Keratinocyte (primary cell): ENCODE measurements around the gene TLK1. TPM values are rescaled to one million over a fixed set of nuclear protein-coding genes. Genes with fewer than 3 reads are reported as not detected.

Source experiments
- DNase-seq: peaks from one replicate; pipeline ENCODE4 v3.0.0-alpha.2; 2011; ENCODE audit warnings: low read depth, missing footprints, low spot score
- FAIRE-seq: peaks from 2 replicates; lab custom pipeline; 2011; peaks lifted over from hg19 to GRCh38; lab: Jason Lieb, UNC
- H2AFZ ChIP-seq: 2 replicates; pipeline ENCODE4 v1.6.0; 2012; ENCODE audit warnings: low read length, control low read depth, inconsistent platforms; ENCODE audit not compliant: control insufficient read depth
- H3K27ac ChIP-seq: 2 replicates; pipeline ENCODE4 v1.5.1; 2011; ENCODE audit warnings: low read length; ENCODE audit not compliant: control insufficient read depth, insufficient read depth
- H3K27me3 ChIP-seq: 3 replicates; pipeline ENCODE4 v1.6.0; 2011; ENCODE audit warnings: low read length; ENCODE audit not compliant: control insufficient read depth, insufficient read depth; ENCODE audit errors: extremely low read depth
- H3K36me3 ChIP-seq, 2 experiments: 2 replicates in 1 of 2; 3 replicates in 1 of 2; pipeline ENCODE4 v1.5.1; 2011; ENCODE audit warnings: low read length in 2 of 2, mild to moderate bottlenecking in 1 of 2; ENCODE audit not compliant: control insufficient read depth in 2 of 2, insufficient read depth in 2 of 2; ENCODE audit errors: extremely low read depth in 1 of 2
- H3K4me1 ChIP-seq: 3 replicates; pipeline ENCODE4 v1.5.1; 2011; ENCODE audit warnings: low read length; ENCODE audit not compliant: control insufficient read depth, insufficient read depth; ENCODE audit errors: extremely low read depth
- H3K4me2 ChIP-seq: 3 replicates; pipeline ENCODE4 v1.6.0; 2011; ENCODE audit warnings: low read depth, low read length; ENCODE audit not compliant: control insufficient read depth, insufficient read depth; ENCODE audit errors: extremely low read depth
- H3K4me3 ChIP-seq, 3 experiments: fragments of 200-600 bp in 1 of 3; sonication (generic) in 1 of 3; 2 replicates in 2 of 3; 3 replicates in 1 of 3; pipeline ENCODE4 v1.5.1; 2011 to 2016; ENCODE audit warnings: low read length in 3 of 3, mild to moderate bottlenecking in 3 of 3, control low read depth in 2 of 3, inconsistent platforms in 1 of 3, low read depth in 1 of 3, mixed read lengths in 1 of 3, mixed run types in 1 of 3, moderate library complexity in 1 of 3; ENCODE audit not compliant: control insufficient read depth in 2 of 3, insufficient read depth in 2 of 3; ENCODE audit errors: extremely low read depth in 1 of 3
- H3K79me2 ChIP-seq: 2 replicates; pipeline ENCODE4 v1.6.0; 2012; ENCODE audit warnings: low read length; ENCODE audit not compliant: control insufficient read depth, insufficient read depth
- H3K9ac ChIP-seq: 3 replicates; pipeline ENCODE4 v1.6.0; 2011; ENCODE audit warnings: low read length; ENCODE audit not compliant: control insufficient read depth, insufficient read depth; ENCODE audit errors: extremely low read depth
- H3K9me1 ChIP-seq: 3 replicates; pipeline ENCODE4 v1.6.0; 2011; ENCODE audit warnings: low read length; ENCODE audit not compliant: control insufficient read depth, insufficient read depth; ENCODE audit errors: extremely low read depth
- H3K9me3 ChIP-seq: 2 replicates; pipeline ENCODE4 v1.5.1; 2012; ENCODE audit warnings: low read depth, low read length; ENCODE audit not compliant: control insufficient read depth
- H4K20me1 ChIP-seq: 3 replicates; pipeline ENCODE4 v1.6.0; 2011; ENCODE audit warnings: low read length; ENCODE audit not compliant: control insufficient read depth, insufficient read depth; ENCODE audit errors: extremely low read depth
- CTCF ChIP-seq, 3 experiments: IDR thresholded peaks in 1 of 3; conservative IDR thresholded peaks in 1 of 3; optimal IDR thresholded peaks in 1 of 3; 2 replicates in 2 of 3; 3 replicates in 1 of 3; pipeline versions ENCODE3 to v1.5.1; 2011; ENCODE audit warnings: low read length in 3 of 3, mild to moderate bottlenecking in 3 of 3, moderate library complexity in 2 of 3, control low read depth in 1 of 3, inconsistent platforms in 1 of 3; ENCODE audit not compliant: insufficient read depth in 2 of 3; ENCODE audit errors: extremely low read depth in 1 of 3
- EZH2 ChIP-seq: IDR thresholded peaks from one replicate; pipeline ENCODE4 v1.6.1; 2012; ENCODE audit warnings: inconsistent platforms, mild to moderate bottlenecking, low read length, moderate library complexity
- dilution Hi-C: fragments of 300-500 bp; cut with MboI; formaldehyde crosslinking; loops from one replicate; pipeline ENCODE4 v1.7.0; 2020; ENCODE audit warnings: low sequenced_read_pairs; ENCODE audit not compliant: extremely low pct_ligation_motif_present
- polyA plus RNA-seq, 5 experiments: library from polyadenylated mRNA; depleted of rRNA in 3 of 5; stranded (reverse) in 3 of 5; stranded (forward) in 1 of 5; unstranded in 1 of 5; fragments of >200 nt; gene quantifications; 1 replicate in 1 of 5; 2 replicates in 3 of 5; 3 replicates in 1 of 5; pipeline versions ENCODE4 v1.2.1 to v1.2.3, GENCODE V29; 2011 to 2012; ENCODE audit warnings: missing spikeins in 2 of 5, low read depth in 1 of 5, low replicate concordance in 1 of 5

The TLK1 gene
- polyA plus RNA-seq, 1 donor (not counting 4 experiments of a cell fraction or from before 2014, with no cell fraction given) = 14.7 TPM

- H3K9me1 ChIP-seq = no peaks in the 10 kb centered on the region
- no peaks in the 10 kb centered on the region for H3K9me3 ChIP-seq
- no peaks in the 10 kb centered on the region for H3K27me3 ChIP-seq
- no peaks in the 10 kb centered on the region for H4K20me1 ChIP-seq
- DNase-seq (no peak), FAIRE-seq (no peak)
- H2AFZ ChIP-seq = no peak overlapping the region
- H3K27ac ChIP-seq = no peak overlapping the region
- no peaks in the 10 kb centered on the region for H3K79me2 ChIP-seq
- H3K4me1 ChIP-seq = peaks cover 14% of the 10 kb centered on the region
- dilution Hi-C loops = no loop called here
- H3K36me3 ChIP-seq = no peaks in the 10 kb centered on the region
- TF ChIP-seq CTCF (optimal IDR thresholded peaks at IDR 0.05 in 1 of 3, IDR thresholded peaks at IDR 0.05 in 1 of 3, conservative IDR thresholded peaks at IDR 0.05 in 1 of 3; ENCODE audit: extremely low read depth in 1 of 3, insufficient read depth in 2 of 3, low read length in 3 of 3) = no peak
- no peak for TF ChIP-seq EZH2
- H3K9ac ChIP-seq = no peak overlapping the region
- H3K4me3 ChIP-seq = no peak overlapping the region
- H3K4me2 ChIP-seq = no peak overlapping the region
Observed at GRCh38 chr2:171169839-171170238, 9.1 kb upstream of the TLK1 start.

- Histone ChIP-seq H3K79me2 (no peaks in the 10 kb centered on the region), H3K4me2 (no peak overlapping the region), H3K9ac (no peak overlapping the region), H4K20me1 (no peaks in the 10 kb centered on the region), H3K27me3 (no peaks in the 10 kb centered on the region), H3K27ac (no peak overlapping the region), H3K9me1 (no peaks in the 10 kb centered on the region), H2AFZ (no peak overlapping the region), H3K9me3 (no peaks in the 10 kb centered on the region), H3K4me3 (no peak overlapping the region), H3K4me1 (peaks cover 11% of the 10 kb centered on the region), H3K36me3 (no peaks in the 10 kb centered on the region)
- dilution Hi-C loops = no loop called here
- TF ChIP-seq EZH2 = no peak
- TF ChIP-seq CTCF (optimal IDR thresholded peaks at IDR 0.05 in 1 of 3, IDR thresholded peaks at IDR 0.05 in 1 of 3, conservative IDR thresholded peaks at IDR 0.05 in 1 of 3; ENCODE audit: extremely low read depth in 1 of 3, insufficient read depth in 2 of 3, low read length in 3 of 3) = no peak
- DNase-seq (no peak), FAIRE-seq (no peak)
Observed at GRCh38 chr2:171169333-171169732, 8.6 kb upstream of the TLK1 start.
